ENCODE data around the gene TNIK.

GRCh38 chr3:171258316-171258715 is 201.9 kb downstream of the TNIK start:
- TF ChIP-seq CTCF (conservative IDR thresholded peaks at IDR 0.05; ENCODE audit: low read depth, low read length) (no peak), EZH2 (IDR thresholded peaks at IDR 0.05; ENCODE audit: borderline replicate concordance, low read depth, low read length, poor library complexity, severe bottlenecking) (no peak)

Data from A673 (cell line).